HG02943 (cell line): ENCODE results near the gene ITPRIPL1.

ENCODE experiments used
- ATAC-seq: cut with Tn5 transposase; IDR thresholded peaks from one replicate; pipeline ENCODE4 v1.9.1; 2021; ENCODE audit warnings: mild to moderate bottlenecking, low read depth, moderate library complexity; ENCODE audit not compliant: unreplicated experiment

ITPRIPL1 gene

DNA sequence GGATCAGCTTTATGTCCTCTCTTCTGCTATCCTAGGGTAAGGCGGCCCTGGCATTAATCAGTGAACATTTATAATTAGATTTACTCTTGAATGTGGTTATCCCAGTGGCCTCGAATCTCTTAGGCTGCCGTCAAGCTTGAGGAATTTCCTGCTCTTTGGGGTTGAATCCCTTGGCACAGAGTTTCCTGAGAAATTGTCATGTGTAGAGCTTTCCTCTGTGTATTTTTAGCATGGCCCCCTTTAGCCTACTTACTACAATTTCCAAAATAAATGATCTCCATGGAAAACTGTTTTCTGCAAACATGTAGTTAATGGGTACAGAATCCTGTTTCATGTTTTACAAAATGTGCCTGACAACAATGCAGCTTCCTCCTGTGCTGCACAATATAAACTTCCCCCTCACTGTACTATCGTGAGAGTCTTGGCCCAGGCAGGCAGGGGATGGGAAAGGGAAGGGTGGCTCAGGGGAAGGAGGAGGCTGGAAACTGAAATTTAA, 28.5 kb downstream of the ITPRIPL1 start:
- no peak for ATAC-seq

DNA sequence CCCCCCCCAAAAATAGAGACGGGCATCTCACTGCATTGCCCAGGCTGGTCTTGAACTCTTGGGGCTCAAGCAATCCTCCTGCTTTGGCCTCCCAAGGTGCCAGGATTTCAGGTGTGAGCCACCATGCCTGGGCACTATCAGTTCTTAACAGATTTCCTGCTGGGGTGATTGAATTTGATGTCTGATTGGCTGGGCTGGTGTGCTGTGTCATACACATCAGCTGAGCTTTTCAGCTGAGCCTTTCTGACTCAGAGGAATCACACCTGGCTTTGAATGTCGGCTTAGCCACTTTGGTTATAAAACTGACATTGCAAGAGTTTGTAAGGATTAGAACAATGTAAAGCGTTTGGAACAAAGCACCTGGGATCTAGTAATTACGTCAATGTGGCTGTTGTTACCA, 29.4 kb downstream of the ITPRIPL1 start:
- no peak for ATAC-seq

DNA sequence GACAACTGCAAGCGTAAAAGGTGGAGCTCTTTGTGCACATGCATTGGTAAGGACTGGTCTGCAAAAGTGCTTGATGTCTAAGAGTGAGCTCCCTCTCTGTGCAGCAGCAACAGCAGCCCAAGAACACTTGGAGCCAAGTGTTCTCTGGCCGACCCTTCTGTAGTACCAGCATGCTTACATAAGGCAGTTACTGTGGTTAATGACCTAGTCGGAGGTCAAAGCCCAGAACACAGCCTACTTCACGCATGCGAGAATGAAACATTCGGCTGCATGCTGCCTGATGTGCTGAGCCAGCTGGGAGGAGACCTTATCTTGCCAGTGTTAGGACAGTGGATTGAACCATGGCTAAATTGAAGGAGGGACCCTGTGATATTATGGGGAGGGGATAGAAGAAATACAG, 31.8 kb downstream of the ITPRIPL1 start:
- ATAC-seq: no peak

- no peak for ATAC-seq
These were observed 34.2 kb downstream of the ITPRIPL1 start for GRCh38 chr2:96359310-96359709.

- no peak for ATAC-seq
These were observed 34.7 kb downstream of the ITPRIPL1 start for GRCh38 chr2:96359866-96360265.

DNA sequence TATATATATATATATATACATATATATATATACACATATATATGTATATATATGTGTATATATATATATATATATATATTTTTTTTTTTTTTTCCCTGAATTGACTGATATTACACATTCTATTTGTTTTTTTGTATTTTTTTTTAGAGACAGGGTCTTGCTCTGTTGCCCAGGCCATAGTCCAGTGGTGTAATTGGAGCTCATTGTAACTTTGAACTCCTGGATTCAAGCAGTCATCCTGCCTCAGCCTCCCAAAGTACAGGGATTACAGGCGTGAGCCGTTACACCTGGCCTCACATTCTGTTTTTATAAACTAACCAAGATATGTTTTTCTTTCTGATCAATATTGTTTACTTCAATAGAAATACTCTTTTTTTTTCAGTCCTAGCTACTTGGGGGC, 36.6 kb downstream of the ITPRIPL1 start:
- no peak for ATAC-seq

- ATAC-seq: no peak
These were observed 44.1 kb downstream of the ITPRIPL1 start for GRCh38 chr2:96369186-96369585.

GRCh38 chr2:96374211-96374951, 49.3 kb downstream of the ITPRIPL1 start:
- ATAC-seq: no peak
